Smooth muscle cell (in vitro differentiated cells): ENCODE data around the gene ST14. TPM values are rescaled to one million over a fixed set of nuclear protein-coding genes. Genes with fewer than 3 reads are reported as not detected.

Experiments used
- DNase-seq: peaks from one replicate; lab custom pipeline; 2025; ENCODE audit not compliant: unreplicated experiment; lab: John Stamatoyannopoulos, UW
- H2AFZ ChIP-seq: fragments of 200-600 bp; sonication (generic); 2 replicates; pipeline ENCODE4 v1.6.0; 2016; ENCODE audit warnings: antibody characterized with exemption, low read depth, mild to moderate bottlenecking
- H3F3A ChIP-seq: fragments of 200-600 bp; sonication (generic); 2 replicates; pipeline ENCODE4 v1.6.0; 2017; ENCODE audit warnings: antibody characterized with exemption, low read depth
- H3K27ac ChIP-seq: fragments of 200-600 bp; sonication (generic); 2 replicates; pipeline ENCODE4 v1.5.1; 2016; ENCODE audit warnings: low read depth, mild to moderate bottlenecking
- H3K27me3 ChIP-seq: fragments of 200-600 bp; sonication (generic); 2 replicates; pipeline ENCODE4 v1.6.1; 2016; ENCODE audit warnings: low read depth, mild to moderate bottlenecking
- H3K36me3 ChIP-seq: fragments of 200-600 bp; sonication (generic); 2 replicates; pipeline ENCODE4 v1.5.1; 2016; ENCODE audit warnings: low read depth
- H3K4me1 ChIP-seq: fragments of 200-600 bp; sonication (generic); 2 replicates; pipeline ENCODE4 v1.5.1; 2016; ENCODE audit warnings: low read depth
- H3K4me2 ChIP-seq: fragments of 200-600 bp; sonication (generic); 2 replicates; pipeline ENCODE4 v1.6.0; 2016; ENCODE audit warnings: mild to moderate bottlenecking
- H3K4me3 ChIP-seq: fragments of 200-600 bp; sonication (generic); 2 replicates; pipeline ENCODE4 v1.5.1; 2016; ENCODE audit warnings: mild to moderate bottlenecking
- H3K79me2 ChIP-seq: fragments of 200-600 bp; sonication (generic); 2 replicates; pipeline ENCODE4 v1.6.0; 2016; ENCODE audit warnings: low read depth, mild to moderate bottlenecking
- H3K9ac ChIP-seq: fragments of 200-600 bp; sonication (generic); 2 replicates; pipeline ENCODE4 v1.6.0; 2016; ENCODE audit warnings: low read depth
- H3K9me3 ChIP-seq: fragments of 200-600 bp; sonication (generic); replicated peaks from 2 replicates; pipeline ENCODE4 v1.5.1; 2016; ENCODE audit warnings: low read depth
- H4K20me1 ChIP-seq: fragments of 200-600 bp; sonication (generic); 2 replicates; pipeline ENCODE4 v1.6.0; 2016; ENCODE audit warnings: low read depth
- CTCF ChIP-seq: fragments of 200-600 bp; sonication (generic); IDR thresholded peaks from 2 replicates; pipeline ENCODE4 v1.5.1; 2017; ENCODE audit warnings: borderline replicate concordance, mild to moderate bottlenecking, antibody characterized with exemption; ENCODE audit not compliant: insufficient read depth, poor library complexity, severe bottlenecking
- WGBS: methylation state at CpG from one replicate; pipeline ENCODE4 v1.1.7; 2016; ENCODE audit warnings: low lambda C conversion rate; 5-methylcytosine and 5-hydroxymethylcytosine counted together
- polyA plus RNA-seq: library from polyadenylated mRNA; unstranded; fragments of >200 nt; fragmentation: Nextera tagmentation; extraction: Ambion mirVana; gene quantifications from 2 replicates; pipeline ENCODE4 v1.2.1, GENCODE V29; 2016
- total RNA-seq: library from RNA; depleted of rRNA; stranded (reverse); fragments of >200 nt; gene quantifications from 2 replicates; pipeline ENCODE4 v1.2.3, GENCODE V29; 2014

ST14 gene
- total and polyA plus RNA-seq, 2 experiments from 2014 or later: 2.4 to 7.7 TPM

- Histone ChIP-seq H3K27ac (no peak overlapping the region), H4K20me1 (no peaks in the 10 kb centered on the region), H3K4me3 (no peak overlapping the region), H2AFZ (no peak overlapping the region), H3F3A (no peaks in the 10 kb centered on the region), H3K9me3 (no peaks in the 10 kb centered on the region), H3K27me3 (no peaks in the 10 kb centered on the region), H3K4me1 (no peaks in the 10 kb centered on the region), H3K79me2 (no peaks in the 10 kb centered on the region), H3K36me3 (no peaks in the 10 kb centered on the region), H3K4me2 (no peak overlapping the region), H3K9ac (no peak overlapping the region)
- DNase-seq: no peak
- no peak for TF ChIP-seq CTCF
- WGBS: 93% methylated on average over 18 of the region's 27 CpGs
Observed at GRCh38 chr11:130197386-130198035, 37.9 kb downstream of the ST14 start.

GRCh38 chr11:130198292-130198691 lies 38.7 kb downstream of the ST14 start:
- no peak overlapping the region for H3K9ac ChIP-seq

GRCh38 chr11:130198964-130199363 lies 39.4 kb downstream of the ST14 start:
- Histone ChIP-seq H3K36me3 (no peaks in the 10 kb centered on the region), H3K4me1 (no peaks in the 10 kb centered on the region), H3K27ac (no peak overlapping the region), H3K27me3 (no peaks in the 10 kb centered on the region), H3K4me2 (no peak overlapping the region), H3K4me3 (no peak overlapping the region), H3F3A (no peaks in the 10 kb centered on the region), H3K9me3 (no peaks in the 10 kb centered on the region), H3K9ac (no peak overlapping the region), H4K20me1 (no peaks in the 10 kb centered on the region), H3K79me2 (no peaks in the 10 kb centered on the region), H2AFZ (no peak overlapping the region)
- 95% methylated on average over 15 of the region's 15 CpGs for WGBS
- no peak for DNase-seq
- no peak for TF ChIP-seq CTCF

More at GRCh38 chr11:130198292-130198691, 38.7 kb downstream of the ST14 start:
- Histone ChIP-seq H3K4me2 (no peak overlapping the region), H3K27ac (no peak overlapping the region), H4K20me1 (no peaks in the 10 kb centered on the region), H3K79me2 (no peaks in the 10 kb centered on the region), H3K36me3 (no peaks in the 10 kb centered on the region), H2AFZ (no peak overlapping the region), H3K4me3 (no peak overlapping the region), H3K4me1 (no peaks in the 10 kb centered on the region), H3K9me3 (no peaks in the 10 kb centered on the region), H3K27me3 (no peaks in the 10 kb centered on the region), H3F3A (no peaks in the 10 kb centered on the region)
- DNase-seq: no peak
- TF ChIP-seq CTCF: no peak
- WGBS: 89% methylated on average over 18 of the region's 22 CpGs

- WGBS: 82% methylated on average over 12 of the region's 12 CpGs
- no peaks in the 10 kb centered on the region for H3F3A ChIP-seq
Observed at GRCh38 chr11:130199792-130200191, 40.2 kb downstream of the ST14 start.

More at GRCh38 chr11:130199792-130200191, 40.2 kb downstream of the ST14 start:
- Histone ChIP-seq H3K4me2 (no peak overlapping the region), H4K20me1 (no peaks in the 10 kb centered on the region), H3K9me3 (no peaks in the 10 kb centered on the region), H3K79me2 (no peaks in the 10 kb centered on the region), H3K4me1 (no peaks in the 10 kb centered on the region), H2AFZ (no peak overlapping the region), H3K4me3 (no peak overlapping the region), H3K36me3 (no peaks in the 10 kb centered on the region), H3K9ac (no peak overlapping the region), H3K27ac (no peak overlapping the region), H3K27me3 (no peaks in the 10 kb centered on the region)
- no peak for DNase-seq
- no peak for TF ChIP-seq CTCF
